Lower leg skin (tissue), 4 donors: ENCODE results near the gene MRPL53. TPM values are rescaled to one million over a fixed set of nuclear protein-coding genes. Genes with fewer than 3 reads are reported as not detected.

Experiments
- DNase-seq, 2 donors: peaks; one replicate each; pipeline ENCODE4 v3.0.0-alpha.2; 2019; ENCODE audit warnings: low spot score in 2 of 2
- H3K4me3 ChIP-seq: fragments of 200-600 bp; sonication (generic); 2 replicates; pipeline ENCODE4 v1.5.1; 2017; ENCODE audit warnings: mild to moderate bottlenecking, low read depth; ENCODE audit not compliant: poor library complexity, severe bottlenecking
- POLR2A ChIP-seq, 2 donors: fragments of 450-650 bp; IDR thresholded peaks; one replicate each; pipeline ENCODE4 v1.6.1; 2016 to 2017; ENCODE audit warnings: antibody characterized with exemption in 2 of 2, mild to moderate bottlenecking in 1 of 2, moderate library complexity in 1 of 2
- WGBS, 2 donors: methylation state at CpG; one replicate each; pipeline ENCODE4 v1.1.5; 2018; 5-methylcytosine and 5-hydroxymethylcytosine counted together
- intact Hi-C: fragments of 100-400 bp; cut with DNase I; formaldehyde crosslinking; loops from one replicate; pipeline ENCODE4 v1.15.0; 2023; ENCODE audit warnings: low total_unique reads
- total RNA-seq, 4 donors: library from RNA; depleted of rRNA; stranded (reverse); fragments of >200 nt; gene quantifications; one replicate each; pipeline ENCODE4 v1.1.0, GENCODE V29; 2016
- TF ChIP-seq, protein P1 (sequence below), 3 donors: fragments of 450-650 bp; IDR thresholded peaks; one replicate each; pipeline ENCODE4 v1.5.1; 2016; ENCODE audit warnings: antibody characterized with exemption in 3 of 3, mild to moderate bottlenecking in 3 of 3, moderate library complexity in 2 of 3

MRPL53 gene
- total RNA-seq, 4 donors from 2014 or later: 24.9 to 70.0 (median 29.5) TPM

DNA sequence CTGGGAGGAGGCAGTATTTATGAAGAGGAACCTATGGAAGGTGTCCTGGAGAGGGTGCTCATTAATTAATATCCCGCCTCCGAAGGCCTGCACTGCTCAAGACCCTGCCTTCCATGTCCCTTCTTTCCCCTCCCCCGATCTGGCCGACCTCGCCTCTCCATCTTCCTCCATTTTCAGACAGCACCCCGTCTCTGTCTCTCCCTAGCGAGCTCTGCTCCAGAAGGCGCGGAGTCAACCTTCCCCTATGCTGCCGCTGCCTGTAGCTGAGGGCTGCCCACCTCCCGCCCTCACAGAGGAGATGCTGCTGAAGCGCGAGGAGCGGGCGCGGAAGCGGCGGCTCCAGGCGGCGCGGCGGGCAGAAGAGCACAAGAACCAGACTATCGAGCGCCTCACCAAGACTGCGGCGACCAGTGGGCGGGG is 15.3 kb downstream of the MRPL53 start:
- TF ChIP-seq POLR2A (IDR thresholded peaks at IDR 0.05): no peak
- TF ChIP-seq, protein P1, sequence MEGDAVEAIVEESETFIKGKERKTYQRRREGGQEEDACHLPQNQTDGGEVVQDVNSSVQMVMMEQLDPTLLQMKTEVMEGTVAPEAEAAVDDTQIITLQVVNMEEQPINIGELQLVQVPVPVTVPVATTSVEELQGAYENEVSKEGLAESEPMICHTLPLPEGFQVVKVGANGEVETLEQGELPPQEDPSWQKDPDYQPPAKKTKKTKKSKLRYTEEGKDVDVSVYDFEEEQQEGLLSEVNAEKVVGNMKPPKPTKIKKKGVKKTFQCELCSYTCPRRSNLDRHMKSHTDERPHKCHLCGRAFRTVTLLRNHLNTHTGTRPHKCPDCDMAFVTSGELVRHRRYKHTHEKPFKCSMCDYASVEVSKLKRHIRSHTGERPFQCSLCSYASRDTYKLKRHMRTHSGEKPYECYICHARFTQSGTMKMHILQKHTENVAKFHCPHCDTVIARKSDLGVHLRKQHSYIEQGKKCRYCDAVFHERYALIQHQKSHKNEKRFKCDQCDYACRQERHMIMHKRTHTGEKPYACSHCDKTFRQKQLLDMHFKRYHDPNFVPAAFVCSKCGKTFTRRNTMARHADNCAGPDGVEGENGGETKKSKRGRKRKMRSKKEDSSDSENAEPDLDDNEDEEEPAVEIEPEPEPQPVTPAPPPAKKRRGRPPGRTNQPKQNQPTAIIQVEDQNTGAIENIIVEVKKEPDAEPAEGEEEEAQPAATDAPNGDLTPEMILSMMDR (IDR thresholded peaks at IDR 0.05): no peak
- intact Hi-C loops: no loop called here
- WGBS, 2 donors: 0 to 2% methylated on average over 13 to 22 of the region's 27 CpGs
- no peak for DNase-seq
- peak overlapping the region; percentile 54 for H3K4me3 ChIP-seq

DNA sequence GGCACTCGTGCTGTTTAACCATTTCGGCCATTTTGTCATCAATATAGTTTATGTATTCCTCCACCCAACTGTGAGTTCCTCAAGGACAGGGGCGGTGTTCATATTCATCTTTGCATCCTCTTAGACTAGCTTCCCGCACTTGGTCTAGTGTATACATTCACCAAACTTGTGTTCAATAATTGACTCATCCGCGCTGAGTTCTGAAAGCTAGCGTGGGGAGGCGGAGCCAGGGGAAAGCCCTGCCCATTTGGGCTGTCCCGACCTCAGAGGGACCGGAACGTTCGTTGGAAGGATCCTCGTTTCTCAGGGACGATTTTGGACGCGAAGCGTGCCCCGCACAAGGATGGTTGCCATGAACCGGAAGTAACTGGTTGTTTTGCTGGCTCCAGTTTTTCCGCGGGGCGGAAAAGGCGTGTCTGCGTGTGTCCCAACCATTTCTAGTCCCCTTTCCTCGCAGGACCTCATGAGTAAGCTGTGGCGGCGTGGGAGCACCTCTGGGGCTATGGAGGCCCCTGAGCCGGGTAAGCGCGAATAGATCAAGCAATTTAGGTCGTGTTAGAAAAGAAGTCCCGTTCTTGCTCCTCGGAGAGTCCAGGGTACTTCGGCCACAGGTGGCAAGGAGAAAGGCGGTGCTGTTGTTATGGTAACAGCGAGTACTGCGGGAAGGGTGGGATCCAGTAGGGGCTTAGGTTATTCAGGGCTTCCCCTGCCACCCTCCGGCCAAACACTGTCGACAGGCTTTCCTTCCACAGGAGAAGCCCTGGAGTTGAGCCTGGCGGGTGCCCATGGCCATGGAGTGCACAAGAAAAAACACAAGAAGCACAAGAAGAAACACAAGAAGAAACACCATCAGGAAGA is 17.6 kb downstream of the MRPL53 start, which contains the start of gene INO80B:
Gene INO80B, plus strand, starts transcription at position 434 of the 858 bp plus-strand sequence. Its CDS starts 30 bp downstream, at position 464.
- peak within 1 kb of the TSS; percentile 46 for H3K4me3 ChIP-seq
- WGBS, 2 donors: 1% methylated on average over 40 of the region's 40 CpGs
- DNase-seq: peak; percentile 97 to 99
- intact Hi-C loops: no loop called here
- TF ChIP-seq, protein P1 (IDR thresholded peaks at IDR 0.05): peak in 1 of 3 donors; percentile 15
- no peak for TF ChIP-seq POLR2A (IDR thresholded peaks at IDR 0.05)

DNA sequence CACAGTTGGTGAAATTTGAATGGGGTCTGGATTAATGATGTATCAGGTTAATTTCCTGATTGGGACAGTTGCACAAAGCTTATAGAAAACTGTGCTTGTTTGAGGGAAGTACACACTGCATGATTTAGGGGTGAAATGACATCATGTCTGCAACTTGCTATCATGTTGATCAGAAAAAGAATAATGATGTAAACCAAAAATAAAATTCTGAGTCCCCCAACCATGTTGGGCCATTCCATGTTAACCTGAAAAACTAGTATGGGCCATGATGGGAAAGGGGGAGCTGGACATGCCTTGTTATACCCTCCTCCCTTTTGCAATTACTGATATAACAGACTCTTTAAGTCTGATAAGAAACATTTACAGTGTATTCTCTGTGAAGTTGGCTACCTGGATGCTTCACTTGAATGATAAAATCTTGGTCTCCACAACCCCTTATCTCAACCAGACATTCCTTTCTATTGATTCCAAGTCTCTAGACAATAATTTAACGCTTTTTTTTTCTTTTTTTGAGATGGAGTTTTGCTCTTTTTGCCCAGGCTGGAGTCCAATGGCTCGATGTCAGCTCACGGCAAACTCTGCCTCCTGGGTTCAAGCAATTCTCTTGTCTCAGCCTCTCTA is 21.8 kb downstream of the MRPL53 start:
- no peak overlapping the region for H3K4me3 ChIP-seq
- WGBS, 2 donors: 87 to 90% methylated on average over 3 of the region's 3 CpGs
- no peak for DNase-seq
- TF ChIP-seq, protein P1 (IDR thresholded peaks at IDR 0.05): no peak
- intact Hi-C loops: no loop called here

DNA sequence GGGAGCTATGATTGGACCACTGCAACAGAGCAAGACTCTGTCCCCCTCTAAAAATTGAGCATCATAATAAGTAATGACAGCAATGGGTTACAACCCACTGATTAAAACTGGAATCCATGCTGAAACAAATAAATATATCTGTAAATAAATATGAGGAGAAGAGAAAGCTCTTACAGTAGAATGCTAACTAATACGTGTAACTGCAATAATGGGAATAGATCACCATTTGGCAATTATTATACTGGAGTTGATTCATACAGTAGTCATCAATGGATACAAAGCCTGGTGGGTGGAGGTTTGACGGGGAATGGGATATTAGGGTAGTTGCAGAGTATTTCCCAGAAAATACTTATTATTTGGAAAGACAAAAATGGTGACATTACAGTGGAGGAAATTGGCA is 23.7 kb downstream of the MRPL53 start:
- H3K4me3 ChIP-seq: no peak overlapping the region
- no peak for DNase-seq
- no peak for TF ChIP-seq POLR2A (IDR thresholded peaks at IDR 0.05)
- TF ChIP-seq, protein P1 (IDR thresholded peaks at IDR 0.05): no peak
- intact Hi-C loops: no loop called here
- WGBS, 2 donors: 64 to 75% methylated on average over 2 of the region's 2 CpGs

DNA sequence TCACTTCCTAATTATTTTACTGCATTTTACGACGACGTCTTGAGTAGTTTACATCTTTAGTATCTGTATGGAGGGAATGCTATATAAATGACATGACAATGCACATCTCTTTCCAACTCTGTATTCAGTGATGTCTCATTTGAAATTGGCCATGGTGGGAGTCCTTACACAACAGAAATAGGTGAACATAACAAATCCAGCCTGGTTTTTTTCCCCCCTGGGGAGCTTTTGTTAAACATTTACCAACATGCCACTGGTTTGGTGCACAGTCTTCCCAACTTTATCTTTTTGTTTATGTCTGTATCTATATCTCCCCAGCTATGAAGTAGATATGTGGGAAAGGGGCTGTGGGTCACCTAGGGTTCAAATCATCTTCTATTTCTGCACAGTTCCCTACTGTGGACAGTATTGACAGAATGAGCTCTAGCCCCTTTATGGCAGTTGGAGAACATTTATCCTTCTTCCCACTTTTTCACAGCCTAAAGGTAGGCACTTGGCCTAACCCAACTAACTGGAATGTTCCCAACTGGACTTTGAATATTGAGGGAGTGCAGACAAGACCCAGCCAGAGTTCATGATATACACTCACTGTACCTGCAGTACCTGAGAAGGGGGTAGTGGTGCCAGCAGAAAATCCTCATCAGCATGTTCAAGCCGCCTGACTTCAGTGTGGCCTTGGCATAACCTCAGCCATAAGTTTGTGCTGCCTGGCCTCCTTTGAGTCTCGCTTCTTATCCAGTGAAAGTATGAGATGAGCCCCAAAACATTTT is 25.1 kb downstream of the MRPL53 start:
- intact Hi-C loops: no loop called here
- 84 to 93% methylated on average over 5 of the region's 5 CpGs for WGBS, 2 donors

More for the DNA sequence above, 25.1 kb downstream of the MRPL53 start:
- TF ChIP-seq POLR2A (IDR thresholded peaks at IDR 0.05): no peak
- TF ChIP-seq, protein P1 (IDR thresholded peaks at IDR 0.05): no peak
- no peak for DNase-seq
- H3K4me3 ChIP-seq: no peak overlapping the region
